Hematopoietic multipotent progenitor cell treated with erythropoietin and hydrocortisone succinate and interleukin-3 and kit ligand, for 15 days (in vitro differentiated cells): ENCODE data around the gene ZRANB3.

Experiments used
- DNase-seq: peaks from one replicate; pipeline ENCODE4 v3.0.0-alpha.2; 2015; ENCODE audit warnings: low spot score

ZRANB3 gene

DNA sequence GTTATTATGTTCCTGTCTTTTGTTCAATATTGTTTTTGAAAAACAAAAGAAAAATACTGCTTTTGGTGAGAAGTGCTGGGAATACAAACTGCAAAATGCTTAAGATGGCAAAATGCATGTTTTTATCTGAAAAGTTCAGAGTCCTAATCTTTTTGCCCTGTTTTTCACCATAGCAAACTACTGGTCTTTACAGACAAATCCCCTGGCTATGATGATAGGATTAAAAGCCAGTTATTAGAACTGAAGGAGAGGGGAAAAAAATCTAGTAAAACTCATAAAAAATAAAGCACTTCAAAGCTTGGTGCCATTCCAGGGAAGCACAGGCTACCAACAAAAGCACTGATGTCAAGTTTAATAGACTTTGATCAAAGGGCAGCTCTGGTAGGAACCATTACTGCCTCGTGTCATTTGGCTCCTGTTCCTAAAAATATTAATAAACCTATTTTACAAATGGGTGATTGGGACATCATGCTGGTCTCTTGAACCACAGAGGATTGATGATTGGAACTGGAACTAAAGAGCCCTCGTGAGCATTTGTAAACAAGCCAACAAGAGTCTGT is 284.2 kb downstream of the ZRANB3 start:
- DNase-seq, result no peak

DNA sequence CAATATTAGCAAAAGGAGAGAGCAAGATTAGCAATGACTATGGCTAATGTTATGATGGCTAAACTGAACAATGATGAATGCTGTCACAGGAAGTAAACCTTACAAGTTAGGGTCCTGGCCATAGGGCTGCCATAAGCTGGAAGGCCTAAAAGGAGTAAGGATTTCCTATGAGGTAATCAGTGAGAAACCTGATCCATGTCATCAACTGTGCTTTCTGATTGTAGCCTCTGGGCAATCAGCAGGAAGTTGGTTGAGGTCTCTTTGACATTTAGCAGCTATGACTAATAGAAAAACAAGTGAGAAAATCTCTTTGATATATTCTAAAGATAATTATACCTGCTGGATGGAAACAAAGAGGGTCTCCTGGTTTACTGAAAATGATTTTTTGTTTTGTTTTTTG is 285.9 kb downstream of the ZRANB3 start:
- DNase-seq, result no peak

DNA sequence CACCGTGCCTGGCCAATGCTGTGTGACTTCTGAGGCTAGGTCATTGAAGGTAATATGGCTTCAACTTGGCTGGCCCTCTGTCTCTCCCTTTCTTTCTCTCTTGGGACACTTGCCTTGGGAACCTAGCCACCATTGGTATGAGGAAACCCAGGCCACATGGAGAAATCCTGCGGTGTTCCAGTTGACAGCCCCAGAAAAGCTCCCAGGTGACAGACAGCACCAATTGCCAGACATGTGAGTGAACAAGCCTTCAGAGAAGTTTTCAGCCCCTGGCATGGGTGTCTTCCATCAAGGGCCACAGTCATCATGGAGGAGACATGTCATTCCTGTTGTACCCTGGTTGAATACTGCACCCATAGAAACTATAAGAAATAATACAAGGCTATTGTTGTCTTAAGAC is 292.4 kb downstream of the ZRANB3 start:
- no peak for DNase-seq

DNA sequence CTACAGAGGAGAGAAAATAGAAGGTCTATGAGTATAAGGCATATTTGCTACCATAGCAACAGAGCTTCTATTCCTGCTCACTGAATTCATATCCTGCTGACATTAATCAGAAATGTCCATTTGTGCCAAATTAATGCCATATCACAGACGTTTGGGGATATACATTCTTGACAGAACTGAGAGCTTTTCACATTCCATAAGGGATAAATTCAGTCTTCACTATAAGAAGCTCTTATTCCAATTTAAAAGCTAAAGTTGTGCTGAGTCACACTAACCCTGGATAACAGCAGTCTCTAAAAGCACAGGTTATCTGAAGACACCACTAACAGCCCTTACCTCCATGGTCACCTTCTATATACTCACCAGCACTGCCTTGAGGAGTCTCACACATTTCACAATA is 300.9 kb downstream of the ZRANB3 start:
- DNase-seq, result no peak

DNA sequence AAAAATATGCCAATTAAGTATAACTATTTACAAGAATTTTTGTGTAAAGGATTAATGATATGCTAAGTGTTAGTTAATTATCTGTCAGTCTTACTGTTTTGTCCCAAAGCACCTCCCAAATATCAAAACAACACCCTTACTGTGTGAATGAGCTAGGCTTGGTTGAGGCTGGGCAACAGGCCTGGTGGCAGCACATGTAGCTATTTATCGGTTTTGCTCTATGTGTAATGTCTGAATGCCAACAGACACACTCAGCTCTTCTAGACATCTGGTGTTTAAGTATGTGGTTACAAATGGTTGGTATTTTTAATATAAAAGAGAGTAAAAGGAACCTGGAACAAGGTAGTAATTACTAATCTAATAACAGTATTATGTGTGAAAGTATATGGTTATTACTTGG is 303.6 kb downstream of the ZRANB3 start:
- no peak for DNase-seq

DNA sequence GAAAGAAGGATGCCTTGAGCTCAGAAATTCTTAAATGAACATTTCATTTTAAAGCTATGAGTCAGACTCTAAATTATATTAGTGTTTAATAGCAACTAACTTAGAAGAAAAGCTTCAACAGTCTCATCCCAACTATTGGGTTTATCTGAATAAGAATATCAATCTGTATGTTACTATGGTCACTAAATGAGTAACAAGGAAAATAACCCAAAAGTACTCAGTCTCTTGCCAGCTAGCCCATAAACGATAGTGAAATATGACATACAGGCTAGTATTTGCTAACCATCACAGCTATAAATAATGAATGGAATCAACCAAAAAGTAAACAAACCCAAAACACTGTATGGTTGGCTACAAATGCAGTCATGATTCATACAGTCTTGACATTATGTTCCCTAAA is 304.1 kb downstream of the ZRANB3 start:
- no peak for DNase-seq

DNA sequence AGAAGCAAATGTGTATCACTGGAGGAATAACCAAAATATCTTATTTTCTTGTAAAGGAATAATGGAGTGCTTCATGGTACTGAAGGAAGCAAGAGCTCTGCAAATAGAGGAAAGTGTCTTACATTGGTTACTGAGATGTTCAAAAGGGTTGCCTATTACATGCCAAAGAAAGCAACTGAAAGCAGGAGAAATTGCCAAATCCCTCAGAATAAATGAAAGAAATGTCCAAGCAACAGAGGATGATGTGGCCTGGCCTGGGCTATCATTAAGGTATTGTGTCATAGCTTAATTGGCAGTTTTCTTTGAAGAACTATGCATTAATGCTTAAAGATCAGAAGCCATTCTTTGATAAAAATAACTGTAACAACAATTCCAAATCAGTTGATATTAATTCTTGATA is 305.2 kb downstream of the ZRANB3 start:
- DNase-seq, result no peak

DNA sequence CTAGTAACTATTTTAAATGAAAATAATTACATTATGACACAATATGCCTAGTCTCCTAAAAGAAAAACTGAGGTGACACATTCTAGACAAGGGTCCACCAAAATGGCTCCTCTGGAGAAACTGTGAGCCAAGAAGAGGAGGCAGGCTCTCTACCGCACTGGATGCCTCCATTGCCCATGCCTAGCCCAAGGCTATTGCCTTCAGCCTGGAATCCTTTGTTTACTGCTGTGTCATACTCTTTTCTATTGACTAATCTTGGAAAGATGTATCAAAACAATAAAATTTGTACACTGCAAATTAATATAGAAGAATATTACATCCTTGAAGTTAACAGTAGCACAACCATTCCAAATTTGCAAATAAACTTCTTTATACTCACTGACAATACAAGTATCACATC is 311.8 kb downstream of the ZRANB3 start:
- no peak for DNase-seq

DNA sequence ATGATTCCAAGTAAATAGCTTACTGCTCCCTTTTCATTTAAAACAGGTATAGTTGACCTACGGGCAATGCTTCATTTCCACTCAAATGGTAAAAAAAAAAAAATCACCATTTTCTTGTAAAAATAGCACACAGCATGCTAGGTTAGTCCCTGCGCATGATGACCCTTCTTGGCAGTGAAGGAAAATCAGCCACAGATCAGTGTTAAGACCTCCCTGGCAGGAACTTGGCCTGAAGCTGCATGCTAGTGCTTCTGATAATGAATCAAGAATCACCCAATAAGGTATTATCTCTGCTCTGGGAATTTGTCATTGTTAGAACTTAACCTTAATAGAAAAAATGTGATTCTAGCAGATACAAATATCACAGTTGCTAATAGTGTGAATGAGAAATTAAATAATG is 312.6 kb downstream of the ZRANB3 start:
- no peak for DNase-seq

DNA sequence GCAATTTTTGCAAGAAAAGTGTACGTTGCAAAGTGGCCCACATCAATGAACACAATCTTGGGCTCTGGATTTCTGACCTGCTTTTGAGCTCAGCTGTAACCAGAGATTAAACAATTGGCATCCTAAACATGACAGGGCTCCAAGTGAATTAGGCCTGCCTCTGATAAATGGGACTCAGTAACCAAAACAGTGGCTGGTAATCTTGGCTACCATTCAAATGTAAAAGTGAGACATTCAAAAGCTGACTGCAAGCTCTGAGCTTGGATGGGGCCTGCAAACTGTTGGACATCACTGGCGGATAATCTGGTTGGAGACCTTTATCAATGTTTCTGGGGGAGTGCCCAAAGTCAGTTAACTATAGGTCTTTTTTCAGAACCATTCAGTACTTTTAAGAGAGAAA is 318.3 kb downstream of the ZRANB3 start:
- DNase-seq, result no peak

DNA sequence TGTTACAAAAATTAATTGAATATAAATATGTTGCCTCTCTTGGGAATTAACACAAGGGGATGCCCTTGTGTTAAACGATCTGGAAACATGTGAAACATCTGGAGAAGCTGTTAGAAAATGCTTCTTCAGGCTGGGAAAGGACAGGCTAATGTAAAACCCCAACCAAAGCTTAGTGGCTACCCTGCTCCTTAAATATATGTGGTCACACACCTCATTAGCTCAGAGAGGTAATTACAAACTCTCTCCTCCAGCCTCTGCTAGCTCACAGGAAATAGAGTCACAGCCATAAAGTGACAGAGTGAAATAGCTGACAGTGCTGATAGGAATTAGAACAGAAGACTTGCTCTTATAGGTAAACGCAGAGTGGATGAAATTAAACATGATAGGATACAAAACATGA is 323.0 kb downstream of the ZRANB3 start:
- no peak for DNase-seq

DNA sequence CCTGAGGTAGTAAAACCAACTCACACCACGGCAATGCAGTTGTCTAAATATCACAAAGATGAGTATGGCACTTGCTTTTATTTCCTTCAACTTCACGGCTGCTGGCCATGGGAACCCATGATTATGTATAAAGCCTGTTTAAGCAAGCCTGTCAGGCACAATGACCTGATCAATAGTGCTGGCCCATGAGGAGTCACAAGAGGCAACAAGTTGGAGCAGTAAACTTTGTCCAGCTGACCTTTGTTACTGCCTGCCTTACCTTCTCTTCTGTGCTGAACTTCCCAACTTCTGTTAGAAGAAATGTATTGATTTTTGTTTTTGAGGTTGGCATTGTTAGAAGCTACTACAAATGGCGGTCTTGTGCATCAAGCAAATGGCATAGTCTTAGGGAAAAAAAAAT is 327.1 kb downstream of the ZRANB3 start:
- no peak for DNase-seq

DNA sequence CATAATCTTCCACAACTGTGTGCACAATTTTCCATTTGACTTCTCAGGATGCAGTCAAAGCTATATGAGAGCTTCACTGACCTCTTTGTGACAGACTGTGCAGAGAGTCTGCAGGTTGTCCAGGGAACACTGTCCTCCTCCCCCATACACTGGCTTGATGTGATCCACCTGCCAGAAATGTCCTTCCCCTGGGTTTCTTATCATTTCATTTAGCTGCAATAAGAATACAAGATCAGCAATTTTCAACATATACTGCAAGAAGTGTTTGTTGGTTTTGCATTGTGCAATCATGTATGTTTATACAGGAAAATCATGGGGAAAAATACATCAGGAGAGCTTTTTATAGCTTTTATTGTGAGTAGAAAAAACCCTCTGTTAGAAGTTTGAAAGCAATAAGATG is 328.3 kb downstream of the ZRANB3 start:
- no peak for DNase-seq

DNA sequence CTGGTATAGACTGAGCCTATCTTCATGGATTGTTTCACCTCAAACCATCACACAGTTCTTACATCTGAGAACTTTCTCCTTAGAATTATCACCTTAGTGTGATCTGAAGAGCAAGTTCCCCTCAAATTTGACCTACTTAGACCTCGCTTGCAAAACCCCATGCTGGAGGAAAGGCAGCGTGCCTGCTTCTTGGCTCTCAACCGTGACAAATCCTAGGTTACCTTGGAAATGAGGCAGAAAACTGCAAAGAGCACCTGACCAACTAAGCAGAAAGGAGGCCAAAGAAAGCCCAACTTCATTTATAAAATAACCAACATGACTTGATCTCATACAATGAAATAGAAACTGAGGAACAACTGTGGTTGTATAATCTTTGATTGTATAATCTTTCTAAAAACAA is 332.5 kb downstream of the ZRANB3 start:
- no peak for DNase-seq

DNA sequence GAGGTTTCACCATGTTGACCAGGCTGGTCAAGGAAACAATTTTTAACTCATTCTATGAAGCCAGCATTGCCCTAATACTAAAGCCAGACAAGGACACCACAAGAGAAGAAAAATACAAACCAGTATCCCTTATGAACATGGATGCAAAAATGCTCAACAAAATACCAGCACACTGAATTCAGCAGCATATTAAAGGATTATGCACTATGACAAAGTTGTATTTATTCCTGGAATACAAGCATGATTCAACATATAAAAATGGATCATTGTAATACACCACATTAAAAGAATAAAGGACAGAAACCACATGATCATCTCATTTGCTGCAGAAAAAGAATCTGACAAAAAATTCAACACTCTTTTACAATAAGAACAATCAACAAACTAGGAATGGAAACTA is 340.2 kb downstream of the ZRANB3 start:
- DNase-seq, result no peak

DNA sequence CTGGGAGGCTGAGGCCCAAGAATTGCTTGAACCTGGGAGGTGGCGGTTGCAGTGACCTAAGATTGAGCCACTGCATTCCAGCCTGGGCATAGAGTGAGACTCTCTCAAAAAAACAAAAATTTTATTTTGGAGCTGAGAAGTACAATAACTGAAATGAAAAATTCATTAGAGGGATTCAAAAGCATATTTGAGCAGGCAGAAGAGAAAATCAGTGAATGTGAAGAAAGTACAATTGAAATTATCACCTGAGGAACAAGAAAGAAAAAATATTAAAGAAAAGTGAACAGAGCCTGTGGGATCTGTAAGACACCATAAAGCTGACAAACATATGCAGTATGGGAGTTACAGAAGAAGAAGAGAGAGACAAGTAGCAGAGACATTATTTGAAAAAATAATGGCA is 341.9 kb downstream of the ZRANB3 start:
- DNase-seq, result no peak

DNA sequence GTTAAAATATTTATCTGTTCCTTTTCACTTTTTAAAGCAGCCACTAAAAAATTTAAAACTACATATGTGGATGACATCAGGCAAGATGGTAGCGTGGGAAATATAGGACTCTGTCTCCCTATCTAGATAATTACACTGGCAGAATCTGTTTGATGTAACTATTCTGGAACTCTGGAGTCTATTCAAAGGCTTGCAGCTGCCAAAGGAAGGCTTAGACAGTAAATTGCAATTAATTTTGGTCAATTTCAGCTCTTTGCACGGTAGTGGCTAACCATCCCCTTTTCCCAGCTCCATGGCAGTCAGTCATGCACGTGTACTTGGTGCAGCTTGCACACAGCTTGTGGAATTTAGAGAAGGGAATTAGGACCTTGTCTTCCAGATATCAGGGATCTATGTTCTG is 343.7 kb downstream of the ZRANB3 start:
- DNase-seq, result no peak

DNA sequence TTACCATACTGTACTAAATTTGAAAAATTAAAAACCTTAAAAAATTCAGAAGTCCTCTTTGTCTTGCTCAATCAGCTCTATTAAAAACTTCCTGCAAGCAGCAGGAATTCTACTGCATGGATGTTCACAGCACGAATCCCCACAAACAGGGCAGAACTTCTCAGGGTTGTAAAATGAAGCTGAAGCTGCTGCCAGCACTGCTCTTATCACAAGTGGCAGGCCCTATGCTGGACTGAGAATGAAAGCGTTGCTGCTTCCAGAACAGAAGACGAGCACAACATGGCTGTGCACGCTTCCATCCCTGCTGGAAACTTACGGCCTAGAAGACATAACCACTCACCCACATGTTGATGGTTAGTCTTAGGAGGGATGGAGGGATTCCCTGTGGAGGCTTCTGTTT is 345.0 kb downstream of the ZRANB3 start:
- DNase-seq, result no peak

DNA sequence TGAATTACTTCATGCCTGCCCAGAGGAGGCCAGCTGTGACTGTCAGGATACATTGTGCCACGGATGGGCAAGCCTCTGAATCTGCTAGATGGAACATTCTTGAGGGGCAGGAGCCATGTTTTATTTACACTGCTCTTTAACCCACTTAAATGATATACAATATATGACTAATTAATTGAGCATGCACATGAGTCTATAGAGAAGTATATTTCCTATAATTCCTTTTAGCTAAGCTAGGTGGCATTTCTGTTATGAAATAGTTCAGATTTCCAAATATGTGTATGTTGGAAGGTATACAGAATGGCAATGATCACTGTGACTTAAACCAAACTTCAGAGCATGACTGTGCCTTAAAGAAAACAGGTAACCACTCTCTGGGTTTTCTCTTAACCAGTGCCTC is 347.2 kb downstream of the ZRANB3 start:
- no peak for DNase-seq

DNA sequence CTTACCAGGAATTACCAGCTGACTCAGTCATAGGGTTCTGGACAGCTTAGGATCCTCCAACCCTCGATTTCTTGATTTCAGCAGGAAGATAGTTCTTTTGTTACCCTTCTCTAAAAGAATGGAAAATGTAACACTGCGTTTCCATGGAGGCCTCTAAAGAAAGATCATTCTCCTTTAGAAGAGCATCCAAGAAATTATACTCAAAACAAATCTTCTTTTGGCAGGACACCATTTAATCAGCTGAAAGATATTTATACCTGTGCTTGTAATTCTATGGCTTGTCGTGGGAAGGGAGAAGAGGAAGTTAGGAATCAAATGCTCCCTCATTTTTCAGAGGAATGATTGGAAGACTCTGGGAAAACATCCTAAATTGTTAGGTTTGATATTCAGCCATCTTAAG is 348.4 kb downstream of the ZRANB3 start:
- DNase-seq, result no peak

DNA sequence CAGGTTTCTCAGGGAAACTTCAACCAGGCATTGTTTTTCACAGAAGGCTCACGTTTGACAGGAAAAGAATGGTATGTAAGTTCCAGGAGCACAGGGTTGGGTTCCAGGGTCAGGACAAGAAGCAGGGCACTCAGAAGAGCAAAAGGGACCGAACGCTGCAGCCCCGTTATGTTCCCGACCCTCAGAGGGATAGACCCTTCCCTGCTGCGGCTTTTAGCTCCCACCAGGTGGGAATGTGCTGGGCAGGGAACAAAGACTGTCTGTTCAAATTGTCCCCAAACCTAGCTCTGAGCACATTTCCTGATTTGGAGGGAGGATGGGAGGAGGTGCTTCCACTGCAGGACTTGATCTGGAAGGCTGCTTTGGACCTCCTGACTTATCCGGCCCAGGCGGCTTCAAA is 348.8 kb downstream of the ZRANB3 start:
- DNase-seq, result no peak

DNA sequence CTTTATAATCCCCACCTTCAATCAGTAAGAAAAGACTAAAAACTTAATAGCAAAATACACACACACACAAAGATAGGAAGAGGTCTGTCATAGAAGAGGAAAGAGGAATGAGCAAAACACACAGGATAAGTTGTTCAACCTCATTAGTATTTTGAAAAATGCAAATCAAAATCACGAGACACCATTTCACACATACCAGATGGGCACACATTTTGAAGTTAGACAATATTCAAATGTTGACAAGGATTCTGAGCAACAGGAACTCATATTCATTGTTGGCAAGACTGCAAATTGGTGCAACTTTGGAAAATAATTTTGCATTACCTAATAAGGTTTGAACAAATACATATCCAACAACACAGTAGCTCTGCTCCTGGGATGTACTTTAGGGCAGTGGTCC is 351.3 kb downstream of the ZRANB3 start:
- no peak for DNase-seq

DNA sequence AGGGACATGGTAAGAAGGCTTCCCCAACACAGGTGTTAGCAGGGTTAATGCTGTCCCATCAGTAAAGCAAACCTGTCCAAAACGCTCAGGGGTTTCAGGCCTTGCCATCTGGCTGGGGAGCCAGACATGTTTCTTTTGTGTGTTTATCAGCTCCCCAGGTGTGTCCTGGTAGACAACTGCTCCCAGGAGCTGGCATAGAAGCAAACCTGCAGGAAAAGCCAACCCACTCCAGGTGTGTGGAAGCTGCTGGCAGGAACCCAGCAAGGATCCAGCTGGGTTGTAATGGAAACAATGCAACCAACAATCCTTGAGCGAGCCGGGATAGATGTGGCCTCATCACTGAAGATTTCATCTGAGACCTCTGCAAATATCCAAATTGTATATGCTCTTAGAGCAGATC is 355.8 kb downstream of the ZRANB3 start:
- DNase-seq, result no peak

DNA sequence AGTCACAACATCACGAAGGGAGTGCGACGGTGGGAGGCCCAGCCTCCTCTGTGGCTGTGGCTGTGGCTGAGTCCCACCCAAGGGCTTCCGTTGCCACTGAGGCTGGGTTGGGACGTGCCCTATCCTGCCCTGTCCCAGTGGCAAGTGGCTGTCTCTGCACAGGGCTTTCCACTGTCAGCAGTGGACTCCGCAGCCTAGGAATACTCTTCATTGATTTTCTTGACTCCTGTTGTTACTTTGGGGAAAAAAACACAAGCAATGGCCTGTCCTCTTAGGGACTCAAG is 356.3 kb downstream of the ZRANB3 start:
- DNase-seq, result no peak

DNA sequence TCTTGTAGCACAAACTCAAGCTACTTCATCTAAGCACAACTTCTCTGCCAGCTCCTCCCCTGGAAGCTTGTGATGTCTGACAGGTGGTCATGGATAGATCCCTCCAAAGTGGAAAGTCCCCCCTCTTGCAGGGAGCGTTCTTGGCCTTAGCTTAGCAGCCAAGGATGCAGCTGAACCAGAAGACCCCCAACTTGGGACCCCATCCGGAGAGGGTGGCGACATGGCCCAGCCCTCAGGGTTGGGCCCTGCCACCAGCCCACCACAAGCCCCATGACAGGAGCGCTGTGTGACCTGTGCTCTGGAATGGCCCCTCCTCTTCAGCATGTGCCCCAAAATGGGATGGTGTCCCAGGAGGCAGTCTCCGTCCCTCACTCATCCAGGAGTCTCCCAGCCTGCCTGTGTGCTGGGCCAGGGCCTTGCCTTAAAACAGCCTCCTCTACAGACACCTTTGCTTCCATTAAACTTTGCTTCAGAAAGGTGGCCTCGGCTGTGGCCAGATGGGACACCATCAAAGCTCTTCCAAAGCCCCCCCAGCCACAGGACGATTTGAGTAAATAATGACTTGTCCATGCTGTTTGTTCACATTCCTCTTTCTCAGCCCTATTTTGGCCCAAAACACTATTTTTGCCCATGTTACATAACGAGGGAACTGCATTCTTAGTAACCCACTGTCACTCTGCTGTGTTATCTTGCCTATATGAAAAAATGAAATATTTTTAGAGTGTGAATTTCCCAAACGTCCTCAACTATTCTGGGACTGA is 356.8 kb downstream of the ZRANB3 start:
- DNase-seq, result no peak
